GM19397 (cell line): ENCODE data around the gene BARX1.
"Not testable (repeated sequence)": the region's sequence is repeated elsewhere in the genome, so short reads cannot be mapped to it uniquely, and the experiment has no call there.

Experiments
- ATAC-seq: cut with Tn5 transposase; IDR thresholded peaks from one replicate; pipeline ENCODE4 v1.9.1; 2021; ENCODE audit warnings: mild to moderate bottlenecking, moderate library complexity; ENCODE audit not compliant: unreplicated experiment

The BARX1 gene

GRCh38 chr9:93967020-93967803, 12.1 kb upstream of the BARX1 start:
- no peak for ATAC-seq

- no peak for ATAC-seq
These were observed 10.8 kb upstream of the BARX1 start for GRCh38 chr9:93965830-93966577.

- no peak for ATAC-seq
These were observed 9.5 kb upstream of the BARX1 start for GRCh38 chr9:93964685-93965084.

- ATAC-seq: no peak
These were observed 8.8 kb upstream of the BARX1 start for GRCh38 chr9:93963969-93964368.

- not testable (repeated sequence) for ATAC-seq
These were observed 8.3 kb upstream of the BARX1 start for GRCh38 chr9:93963489-93963888.

GRCh38 chr9:93962561-93963440, 7.6 kb upstream of the BARX1 start:
- peak; percentile 59 for ATAC-seq

GRCh38 chr9:93962017-93962416, 6.9 kb upstream of the BARX1 start:
- ATAC-seq: no peak

- no peak for ATAC-seq
These were observed 6.1 kb upstream of the BARX1 start for GRCh38 chr9:93960971-93961841.

- ATAC-seq: no peak
These were observed 5.2 kb upstream of the BARX1 start for GRCh38 chr9:93960221-93960970.

GRCh38 chr9:93959739-93960154, 4.6 kb upstream of the BARX1 start:
- no peak for ATAC-seq

- ATAC-seq: no peak
These were observed 3.9 kb upstream of the BARX1 start for GRCh38 chr9:93958819-93959682.

GRCh38 chr9:93958121-93958818, 3.1 kb upstream of the BARX1 start:
- ATAC-seq: no peak

GRCh38 chr9:93955981-93956784, 1.0 kb upstream of the BARX1 start:
- ATAC-seq: no peak

- no peak for ATAC-seq
These were observed 607 bp downstream of the BARX1 start for GRCh38 chr9:93954434-93955061.

- no peak for ATAC-seq
These were observed 1.4 kb downstream of the BARX1 start for GRCh38 chr9:93953496-93954433.
